Measurements from ENCODE around the gene RBM46. TPM values are rescaled to one million over a fixed set of nuclear protein-coding genes. Genes with fewer than 3 reads are reported as not detected.
A peak's percentile ranks its signal among the peaks of the same experiment; 100 is the strongest.

RBM46 gene
- total RNA-seq, 1 donor from 2014 or later: 0.53 TPM

DNA sequence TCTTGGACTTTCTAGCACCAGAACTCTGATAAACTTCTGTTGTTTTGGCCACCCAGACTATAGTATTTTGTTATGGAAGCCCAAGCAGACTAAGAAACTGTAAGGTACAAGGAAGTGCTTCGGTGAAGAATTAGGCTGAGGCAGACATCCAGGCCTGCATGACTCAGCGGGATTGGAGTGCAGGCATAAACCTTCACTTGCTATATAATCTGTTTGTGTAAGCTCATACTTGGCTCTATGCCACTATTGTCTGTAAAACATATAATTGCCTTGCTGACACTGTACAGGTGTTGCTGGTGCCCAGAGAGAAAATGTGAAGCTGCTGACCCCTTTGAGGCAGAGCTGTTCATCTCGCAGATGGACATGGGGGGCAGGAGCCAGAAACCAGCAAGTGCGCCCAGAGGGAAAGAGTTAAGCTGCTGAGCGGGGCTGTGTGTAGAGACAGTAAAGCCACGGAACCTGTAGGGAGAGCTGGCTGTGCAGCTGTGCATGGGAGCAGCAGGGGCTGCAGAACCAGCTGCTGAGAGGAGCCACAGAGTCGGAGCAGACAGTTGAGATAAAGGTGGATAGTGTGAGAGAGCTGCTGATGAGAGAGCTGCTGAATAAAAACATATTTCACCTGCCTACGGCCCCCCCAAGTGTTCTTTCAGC, 96.2 kb downstream of the RBM46 start:
- DNase-seq (ENCODE audit: low read depth) (peak; percentile 53), FAIRE-seq (no peak)
- TF ChIP-seq, protein P1, sequence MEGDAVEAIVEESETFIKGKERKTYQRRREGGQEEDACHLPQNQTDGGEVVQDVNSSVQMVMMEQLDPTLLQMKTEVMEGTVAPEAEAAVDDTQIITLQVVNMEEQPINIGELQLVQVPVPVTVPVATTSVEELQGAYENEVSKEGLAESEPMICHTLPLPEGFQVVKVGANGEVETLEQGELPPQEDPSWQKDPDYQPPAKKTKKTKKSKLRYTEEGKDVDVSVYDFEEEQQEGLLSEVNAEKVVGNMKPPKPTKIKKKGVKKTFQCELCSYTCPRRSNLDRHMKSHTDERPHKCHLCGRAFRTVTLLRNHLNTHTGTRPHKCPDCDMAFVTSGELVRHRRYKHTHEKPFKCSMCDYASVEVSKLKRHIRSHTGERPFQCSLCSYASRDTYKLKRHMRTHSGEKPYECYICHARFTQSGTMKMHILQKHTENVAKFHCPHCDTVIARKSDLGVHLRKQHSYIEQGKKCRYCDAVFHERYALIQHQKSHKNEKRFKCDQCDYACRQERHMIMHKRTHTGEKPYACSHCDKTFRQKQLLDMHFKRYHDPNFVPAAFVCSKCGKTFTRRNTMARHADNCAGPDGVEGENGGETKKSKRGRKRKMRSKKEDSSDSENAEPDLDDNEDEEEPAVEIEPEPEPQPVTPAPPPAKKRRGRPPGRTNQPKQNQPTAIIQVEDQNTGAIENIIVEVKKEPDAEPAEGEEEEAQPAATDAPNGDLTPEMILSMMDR (IDR thresholded peaks at IDR 0.05; ENCODE audit: insufficient read depth, low read length, severe bottlenecking): no peak
- Histone ChIP-seq H3K4me3 (ENCODE audit: low read depth, low read length) (no peak overlapping the region), H3K36me3 (ENCODE audit: control insufficient read depth, insufficient read depth, low read length) (no peaks in the 10 kb centered on the region), H3K27me3 (ENCODE audit: control insufficient read depth, insufficient read depth, low read length) (no peaks in the 10 kb centered on the region)

Other genes with a start within 250 kb of the RBM46 start
- 99.9 and 106 TPM in 2 replicates for gene PLRG1, start 230.9 kb upstream of the RBM46 start, total RNA-seq
- gene FGB, start 218.3 kb upstream of the RBM46 start, total RNA-seq: not detected in 2 replicates
- gene FGA, start 190.5 kb upstream of the RBM46 start, total RNA-seq: not detected in 2 replicates
- 0.26 and 0.38 TPM in 2 replicates for gene FGG, start 168.6 kb upstream of the RBM46 start, total RNA-seq
- gene LRAT, start 37.3 kb upstream of the RBM46 start, total RNA-seq: 12.4 and 21.5 TPM in 2 replicates